ENCODE measurements around the gene ELOA. TPM values are rescaled to one million over a fixed set of nuclear protein-coding genes. Genes with fewer than 3 reads are reported as not detected.

The ELOA gene
- total and polyA plus RNA-seq, 4 donors, result 11.8 to 31.0 (median 22.1) TPM

DNA sequence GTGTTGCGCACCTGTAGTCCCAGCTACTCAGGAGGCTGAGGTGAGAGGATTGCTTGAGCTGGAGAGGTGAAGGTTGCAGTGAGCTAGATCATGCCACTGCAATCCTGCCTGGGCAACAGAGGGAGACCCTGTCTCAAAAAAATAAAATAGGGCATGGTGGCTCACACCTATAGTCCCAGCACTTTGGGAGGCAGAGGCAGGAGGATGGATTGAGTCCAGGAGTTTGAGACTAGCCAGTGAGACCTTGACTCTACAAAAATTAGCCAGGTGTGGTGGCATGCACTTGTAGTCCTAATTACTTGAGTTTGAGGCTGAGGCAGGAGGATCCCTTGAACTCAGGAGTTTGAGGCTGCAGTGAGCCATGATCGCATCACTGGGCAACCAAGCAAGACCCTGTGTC is 42.0 kb upstream of the ELOA start:
- H3K36me3 ChIP-seq (ENCODE audit: control insufficient read depth in 1 of 2, insufficient read depth in 2 of 2, low read length in 1 of 2), result peaks cover 4% of the 10 kb centered on the region in 2 donors
- H3K4me1 ChIP-seq (ENCODE audit: control insufficient read depth in 1 of 2, insufficient read depth in 2 of 2, low read length in 2 of 2), result no peaks in the 10 kb centered on the region
- no peaks in the 10 kb centered on the region for H3K27me3 ChIP-seq (ENCODE audit: control insufficient read depth in 1 of 2, insufficient read depth in 2 of 2, low read length in 1 of 2)
- H3K27ac ChIP-seq (ENCODE audit: low read depth in 1 of 2, low read length in 2 of 2), result no peak overlapping the region
- H3K9me3 ChIP-seq (ENCODE audit: control insufficient read depth, low read length), result no peaks in the 10 kb centered on the region
- DNase-seq (no peak), ATAC-seq (ENCODE audit: low FRiP score) (no peak)
- intact Hi-C loops (cut with DNase I), result no loop called here
- no peak overlapping the region for H3K4me3 ChIP-seq (ENCODE audit: low read length in 2 of 2)
- WGBS, 2 donors, result 96 to 100% methylated on average over 2 of the region's 2 CpGs

- WGBS, 2 donors, result 64 to 67% methylated on average over 5 of the region's 5 CpGs
- H3K4me3 ChIP-seq (ENCODE audit: low read length in 2 of 2), result no peak overlapping the region
- intact Hi-C loops (cut with DNase I), result no loop called here
- peaks cover 4% of the 10 kb centered on the region in 2 donors for H3K36me3 ChIP-seq (ENCODE audit: control insufficient read depth in 1 of 2, insufficient read depth in 2 of 2, low read length in 1 of 2)
- no peaks in the 10 kb centered on the region for H3K9me3 ChIP-seq (ENCODE audit: control insufficient read depth, low read length)
- no peak overlapping the region for H3K27ac ChIP-seq (ENCODE audit: low read depth in 1 of 2, low read length in 2 of 2)
- no peaks in the 10 kb centered on the region for H3K27me3 ChIP-seq (ENCODE audit: control insufficient read depth in 1 of 2, insufficient read depth in 2 of 2, low read length in 1 of 2)
- DNase-seq, result no peak
- H3K4me1 ChIP-seq (ENCODE audit: control insufficient read depth in 1 of 2, insufficient read depth in 2 of 2, low read length in 2 of 2), result no peaks in the 10 kb centered on the region
- ATAC-seq (ENCODE audit: low FRiP score), result no peak
Measured at GRCh38 chr1:23701996-23702395, 41.3 kb upstream of the ELOA start.

- H3K36me3 ChIP-seq (ENCODE audit: control insufficient read depth in 1 of 2, insufficient read depth in 2 of 2, low read length in 1 of 2), result peaks cover 0 to 4% of the 10 kb centered on the region in 2 donors
- H3K4me3 ChIP-seq (ENCODE audit: low read length in 2 of 2), result no peak overlapping the region
- no peaks in the 10 kb centered on the region for H3K4me1 ChIP-seq (ENCODE audit: control insufficient read depth in 1 of 2, insufficient read depth in 2 of 2, low read length in 2 of 2)
- no peak overlapping the region for H3K27ac ChIP-seq (ENCODE audit: low read depth in 1 of 2, low read length in 2 of 2)
- no peaks in the 10 kb centered on the region for H3K9me3 ChIP-seq (ENCODE audit: control insufficient read depth, low read length)
- WGBS, 2 donors, result 81 to 83% methylated on average over 6 of the region's 6 CpGs
- intact Hi-C loops (cut with DNase I), result no loop called here
- no peaks in the 10 kb centered on the region for H3K27me3 ChIP-seq (ENCODE audit: control insufficient read depth in 1 of 2, insufficient read depth in 2 of 2, low read length in 1 of 2)
- DNase-seq (no peak), ATAC-seq (ENCODE audit: low FRiP score) (no peak)
Measured at GRCh38 chr1:23704834-23705495, 38.3 kb upstream of the ELOA start.

GRCh38 chr1:23709229-23709628 is 34.0 kb upstream of the ELOA start:
- H3K36me3 ChIP-seq (ENCODE audit: control insufficient read depth in 1 of 2, insufficient read depth in 2 of 2, low read length in 1 of 2), result no peaks in the 10 kb centered on the region
- no peak for ATAC-seq (ENCODE audit: low FRiP score)
- no peak for DNase-seq
- intact Hi-C loops (cut with DNase I), result no loop called here
- no peaks in the 10 kb centered on the region for H3K9me3 ChIP-seq (ENCODE audit: control insufficient read depth, low read length)
- no peaks in the 10 kb centered on the region for H3K27me3 ChIP-seq (ENCODE audit: control insufficient read depth in 1 of 2, insufficient read depth in 2 of 2, low read length in 1 of 2)
- no peaks in the 10 kb centered on the region for H3K4me1 ChIP-seq (ENCODE audit: control insufficient read depth in 1 of 2, insufficient read depth in 2 of 2, low read length in 2 of 2)
- 86% methylated on average over 4 of the region's 4 CpGs for WGBS, 2 donors
- H3K4me3 ChIP-seq (ENCODE audit: low read length in 2 of 2), result no peak overlapping the region
- H3K27ac ChIP-seq (ENCODE audit: low read depth in 1 of 2, low read length in 2 of 2), result no peak overlapping the region

DNA sequence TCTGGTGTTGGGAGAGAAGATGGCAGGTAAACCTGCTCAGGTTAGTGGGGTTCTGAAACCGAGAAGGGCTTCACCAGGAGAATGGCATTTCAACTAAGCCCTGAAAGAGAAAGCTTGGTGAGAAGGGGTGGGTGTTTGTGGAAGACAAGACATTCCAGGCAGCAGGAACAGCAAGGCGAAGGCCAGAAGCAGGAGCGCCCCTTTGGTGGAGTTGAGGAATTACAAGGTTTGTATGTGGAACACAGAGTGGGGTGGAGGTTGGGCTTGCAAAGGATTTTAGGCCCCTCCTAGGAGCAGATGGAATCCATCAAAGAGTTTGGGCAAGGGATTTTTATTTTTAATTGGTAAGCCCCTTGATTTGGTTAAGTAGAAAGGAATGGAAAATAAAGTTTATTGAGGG is 24.8 kb upstream of the ELOA start:
- DNase-seq (no peak), ATAC-seq (ENCODE audit: low FRiP score) (no peak)
- Histone ChIP-seq H3K36me3 (ENCODE audit: control insufficient read depth in 1 of 2, insufficient read depth in 2 of 2, low read length in 1 of 2) (no peaks in the 10 kb centered on the region), H3K9me3 (ENCODE audit: control insufficient read depth, low read length) (no peaks in the 10 kb centered on the region), H3K27ac (ENCODE audit: low read depth in 1 of 2, low read length in 2 of 2) (no peak overlapping the region), H3K4me1 (ENCODE audit: control insufficient read depth in 1 of 2, insufficient read depth in 2 of 2, low read length in 2 of 2) (no peaks in the 10 kb centered on the region), H3K4me3 (ENCODE audit: low read length in 2 of 2) (no peak overlapping the region), H3K27me3 (ENCODE audit: control insufficient read depth in 1 of 2, insufficient read depth in 2 of 2, low read length in 1 of 2) (no peaks in the 10 kb centered on the region)
- WGBS, 2 donors, result 63 to 69% methylated on average over 3 of the region's 3 CpGs
- intact Hi-C loops (cut with DNase I), result no loop called here

GRCh38 chr1:23719162-23719820 is 24.0 kb upstream of the ELOA start:
- Histone ChIP-seq H3K9me3 (ENCODE audit: control insufficient read depth, low read length) (no peaks in the 10 kb centered on the region), H3K27ac (ENCODE audit: low read depth in 1 of 2, low read length in 2 of 2) (no peak overlapping the region), H3K4me3 (ENCODE audit: low read length in 2 of 2) (no peak overlapping the region), H3K4me1 (ENCODE audit: control insufficient read depth in 1 of 2, insufficient read depth in 2 of 2, low read length in 2 of 2) (no peaks in the 10 kb centered on the region), H3K27me3 (ENCODE audit: control insufficient read depth in 1 of 2, insufficient read depth in 2 of 2, low read length in 1 of 2) (no peaks in the 10 kb centered on the region), H3K36me3 (ENCODE audit: control insufficient read depth in 1 of 2, insufficient read depth in 2 of 2, low read length in 1 of 2) (no peaks in the 10 kb centered on the region)
- ATAC-seq (ENCODE audit: low FRiP score), result no peak
- intact Hi-C loops (cut with DNase I), result no loop called here
- no peak for DNase-seq
- WGBS, 2 donors, result 66 to 78% methylated on average over 3 of the region's 3 CpGs

GRCh38 chr1:23720256-23720995 is 22.8 kb upstream of the ELOA start:
- ATAC-seq (ENCODE audit: low FRiP score) (no peak), DNase-seq (no peak)
- Histone ChIP-seq H3K4me1 (ENCODE audit: control insufficient read depth in 1 of 2, insufficient read depth in 2 of 2, low read length in 2 of 2) (no peaks in the 10 kb centered on the region), H3K27me3 (ENCODE audit: control insufficient read depth in 1 of 2, insufficient read depth in 2 of 2, low read length in 1 of 2) (no peaks in the 10 kb centered on the region), H3K9me3 (ENCODE audit: control insufficient read depth, low read length) (no peaks in the 10 kb centered on the region), H3K27ac (ENCODE audit: low read depth in 1 of 2, low read length in 2 of 2) (no peak overlapping the region), H3K36me3 (ENCODE audit: control insufficient read depth in 1 of 2, insufficient read depth in 2 of 2, low read length in 1 of 2) (no peaks in the 10 kb centered on the region), H3K4me3 (ENCODE audit: low read length in 2 of 2) (no peak overlapping the region)
- intact Hi-C loops (cut with DNase I), result no loop called here
- 79 to 88% methylated on average over 10 of the region's 10 CpGs for WGBS, 2 donors

- intact Hi-C loops (cut with DNase I), result no loop called here
- no peak for DNase-seq
- H3K4me3 ChIP-seq (ENCODE audit: low read length in 2 of 2), result no peak overlapping the region
- 68 to 77% methylated on average over 3 of the region's 3 CpGs for WGBS, 2 donors
- H3K27ac ChIP-seq (ENCODE audit: low read depth in 1 of 2, low read length in 2 of 2), result no peak overlapping the region
- H3K27me3 ChIP-seq (ENCODE audit: control insufficient read depth in 1 of 2, insufficient read depth in 2 of 2, low read length in 1 of 2), result no peaks in the 10 kb centered on the region
- ATAC-seq (ENCODE audit: low FRiP score), result no peak
- no peaks in the 10 kb centered on the region for H3K4me1 ChIP-seq (ENCODE audit: control insufficient read depth in 1 of 2, insufficient read depth in 2 of 2, low read length in 2 of 2)
- no peaks in the 10 kb centered on the region for H3K9me3 ChIP-seq (ENCODE audit: control insufficient read depth, low read length)
- H3K36me3 ChIP-seq (ENCODE audit: control insufficient read depth in 1 of 2, insufficient read depth in 2 of 2, low read length in 1 of 2), result no peaks in the 10 kb centered on the region
Measured at GRCh38 chr1:23722652-23723051, 20.6 kb upstream of the ELOA start.

GRCh38 chr1:23726686-23727085 is 16.6 kb upstream of the ELOA start:
- ATAC-seq (ENCODE audit: low FRiP score), result no peak
- DNase-seq, result no peak
- no peaks in the 10 kb centered on the region for H3K4me1 ChIP-seq (ENCODE audit: control insufficient read depth in 1 of 2, insufficient read depth in 2 of 2, low read length in 2 of 2)
- no peak overlapping the region for H3K27ac ChIP-seq (ENCODE audit: low read depth in 1 of 2, low read length in 2 of 2)
- peaks cover 0 to 2% of the 10 kb centered on the region in 2 donors for H3K36me3 ChIP-seq (ENCODE audit: control insufficient read depth in 1 of 2, insufficient read depth in 2 of 2, low read length in 1 of 2)
- H3K27me3 ChIP-seq (ENCODE audit: control insufficient read depth in 1 of 2, insufficient read depth in 2 of 2, low read length in 1 of 2), result no peaks in the 10 kb centered on the region
- no peaks in the 10 kb centered on the region for H3K9me3 ChIP-seq (ENCODE audit: control insufficient read depth, low read length)
- H3K4me3 ChIP-seq (ENCODE audit: low read length in 2 of 2), result no peak overlapping the region
- intact Hi-C loops (cut with DNase I), result no loop called here
- WGBS, 2 donors, result 92 to 97% methylated on average over 2 of the region's 2 CpGs

All from aorta (tissue), 5 donors.